Fibroblast of skin of left biceps (primary cell): ENCODE data around the gene CHGA.

ENCODE experiments used
- DNase-seq, 2 experiments: peaks; one replicate each; pipeline ENCODE4 v3.0.0-alpha.2; 2013; ENCODE audit warnings: low read depth in 2 of 2

CHGA gene

DNA sequence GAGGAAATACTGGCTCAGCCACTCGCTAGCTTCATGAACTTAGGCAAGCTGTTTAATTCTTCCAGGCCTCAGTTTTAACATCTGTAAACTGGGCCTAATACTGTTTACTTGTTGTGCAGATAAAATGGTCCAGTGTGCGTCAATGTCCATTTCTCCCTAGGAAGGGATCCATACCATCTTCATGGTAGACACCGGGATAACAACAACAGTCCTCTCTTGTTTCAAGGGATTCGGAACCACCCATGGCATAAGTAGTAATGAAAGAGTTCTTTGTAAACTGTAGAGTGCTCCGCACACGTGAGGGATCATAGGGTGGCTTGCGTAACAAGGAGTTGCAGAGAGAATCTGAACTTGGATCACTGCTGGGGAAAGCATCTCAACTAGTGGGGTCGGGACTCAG lies 17.3 kb upstream of the CHGA start:
- no peak for DNase-seq

DNA sequence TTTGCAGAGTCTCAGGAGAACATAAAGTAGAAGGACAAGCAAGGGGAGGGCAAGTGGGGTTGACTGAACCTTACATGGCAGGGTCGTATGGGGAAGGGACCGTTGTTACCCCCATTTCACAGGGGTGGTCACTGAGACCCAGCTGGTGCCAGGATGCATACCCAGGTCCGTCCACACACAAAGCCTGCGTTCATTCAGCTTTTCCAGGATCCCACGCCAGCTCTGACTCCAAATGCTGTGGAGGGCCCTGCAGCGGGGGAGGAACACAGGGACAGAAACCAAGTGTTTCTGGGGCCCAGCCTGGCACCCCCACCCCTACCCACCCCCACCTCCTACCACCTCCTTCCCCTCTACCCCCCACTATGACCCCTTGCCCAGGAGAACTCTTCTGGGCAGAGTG lies 16.5 kb upstream of the CHGA start:
- no peak for DNase-seq

DNA sequence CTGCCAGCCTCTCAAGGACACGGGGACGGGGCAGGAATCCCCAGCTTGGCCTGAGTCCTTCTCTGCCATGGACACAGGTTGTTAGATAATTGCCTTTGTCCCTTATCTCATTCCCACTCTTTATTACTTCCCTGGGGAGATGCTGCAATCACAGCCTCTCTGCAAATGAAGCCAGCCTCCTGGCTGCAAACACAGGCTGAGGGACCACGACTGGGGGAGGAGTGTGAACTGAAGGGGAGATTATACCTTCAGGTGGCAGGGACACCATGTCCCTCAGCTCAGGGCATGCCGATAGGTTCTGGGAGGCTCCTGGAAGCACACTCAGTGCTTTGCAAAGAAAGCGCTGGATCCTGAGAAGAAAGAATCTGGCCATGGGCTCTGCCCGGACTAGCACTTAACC lies 16.1 kb upstream of the CHGA start:
- no peak for DNase-seq

DNA sequence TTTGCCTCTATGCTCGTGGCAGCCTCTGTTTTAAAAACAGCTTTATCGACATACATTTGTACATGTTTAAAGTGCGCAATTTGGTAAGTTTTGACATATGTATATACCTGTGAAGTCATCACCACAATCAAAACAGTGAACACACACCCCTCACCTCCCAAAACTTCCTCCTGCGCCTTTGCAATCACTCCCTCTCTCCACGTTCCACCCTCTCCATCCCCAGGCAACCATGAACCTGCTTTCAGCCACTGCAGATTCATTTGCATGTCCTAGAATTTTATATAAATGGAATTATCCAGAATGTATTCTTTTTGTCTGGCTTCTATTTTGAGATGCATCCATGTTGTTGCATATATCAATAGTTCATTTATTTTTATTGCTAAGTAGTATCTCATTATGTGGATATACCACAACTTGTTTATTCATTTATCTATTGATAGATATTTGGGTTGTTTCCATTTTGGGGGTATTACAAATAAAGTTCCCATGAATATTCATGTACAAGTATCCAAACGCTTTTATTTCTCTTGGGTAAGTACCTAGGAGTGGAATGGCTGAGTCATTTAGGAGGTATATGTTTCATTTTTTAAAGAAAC lies 15.5 kb upstream of the CHGA start:
- DNase-seq, result no peak

GRCh38 chr14:92914087-92914656 lies 8.8 kb upstream of the CHGA start:
- no peak for DNase-seq

DNA sequence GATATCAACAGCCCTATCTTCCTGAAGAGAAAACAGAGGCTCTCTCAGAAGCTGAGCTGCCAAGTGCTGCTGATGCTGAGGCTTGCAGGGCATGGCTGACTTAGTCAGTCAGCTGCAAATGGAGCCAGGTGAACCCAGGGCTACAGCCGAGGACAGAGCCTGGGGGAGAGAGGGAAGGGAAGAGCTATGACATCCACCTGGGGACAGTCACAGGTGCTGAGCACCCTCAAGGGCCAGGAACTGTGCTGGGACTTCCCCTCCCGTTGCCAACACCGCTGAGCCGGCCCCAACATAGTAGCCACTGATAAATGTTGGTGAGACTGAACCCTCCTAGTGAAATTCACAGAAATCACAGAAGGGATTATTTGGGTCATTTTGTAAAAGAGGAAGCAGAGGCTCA lies 6.7 kb upstream of the CHGA start:
- DNase-seq, result no peak

DNA sequence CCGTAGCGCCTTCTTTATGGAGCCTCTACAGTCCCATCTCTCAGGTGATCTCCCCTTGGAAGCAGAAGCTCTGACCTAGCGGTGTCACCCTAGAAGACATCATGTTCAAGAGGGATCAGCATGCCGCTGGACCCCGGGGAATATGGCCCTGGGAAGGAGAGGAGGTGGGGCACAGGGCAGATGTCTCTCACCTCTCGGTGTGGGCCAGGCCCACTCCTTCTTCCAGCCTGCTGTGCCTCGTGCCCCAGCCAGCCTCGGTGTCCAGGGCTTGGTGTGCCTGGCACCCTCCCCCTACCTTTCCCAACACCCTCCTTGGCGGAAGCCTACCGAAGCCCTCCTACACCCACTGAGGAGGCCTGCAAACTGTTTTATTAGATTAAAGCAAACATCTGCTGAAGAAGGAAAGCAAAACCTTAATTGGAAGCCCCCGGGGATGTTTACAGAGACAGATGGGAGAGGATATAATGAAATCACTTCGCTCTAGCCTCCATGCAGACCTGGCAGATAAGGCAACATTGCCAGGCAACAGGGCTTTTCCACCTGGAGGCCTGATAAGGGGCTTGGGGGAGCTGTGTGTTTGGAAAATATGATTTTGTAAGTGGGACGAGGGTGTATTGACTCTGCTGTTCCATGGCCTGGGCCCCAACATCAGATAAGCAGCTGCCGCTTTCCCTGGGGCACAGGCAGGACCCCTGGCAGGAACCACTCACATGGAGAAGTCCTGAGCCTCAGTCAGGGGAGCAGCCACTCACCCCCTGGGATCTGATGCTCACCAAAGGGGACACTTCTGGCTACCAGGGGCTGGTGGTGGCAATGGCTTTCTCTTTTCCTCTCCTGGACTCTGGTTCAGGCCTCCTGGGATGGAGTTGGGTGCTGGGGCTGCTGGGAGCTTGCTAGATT lies 5.7 kb upstream of the CHGA start:
- no peak for DNase-seq

- DNase-seq, result no peak
Measured at GRCh38 chr14:92917956-92918355, 5.0 kb upstream of the CHGA start.

DNA sequence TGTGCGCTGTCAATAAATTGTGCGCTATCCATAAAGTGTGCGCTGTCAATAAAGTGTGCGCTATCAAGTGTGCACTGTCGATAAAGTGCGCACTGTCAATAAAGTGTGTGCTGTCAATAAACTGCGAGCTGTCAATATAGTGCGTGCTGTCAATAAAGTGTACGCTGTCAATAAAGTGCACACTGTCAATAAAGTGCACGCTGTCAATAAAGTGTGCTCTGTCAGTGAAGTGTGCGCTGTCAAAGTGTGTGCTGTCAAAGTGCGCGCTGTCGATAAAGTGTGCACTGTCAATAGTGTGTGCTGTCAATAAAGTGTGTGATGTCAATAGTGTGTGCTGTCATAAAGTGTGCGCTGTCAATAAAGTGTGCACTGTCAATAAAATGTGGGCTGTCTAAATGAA lies 2.9 kb upstream of the CHGA start:
- no peak for DNase-seq

DNA sequence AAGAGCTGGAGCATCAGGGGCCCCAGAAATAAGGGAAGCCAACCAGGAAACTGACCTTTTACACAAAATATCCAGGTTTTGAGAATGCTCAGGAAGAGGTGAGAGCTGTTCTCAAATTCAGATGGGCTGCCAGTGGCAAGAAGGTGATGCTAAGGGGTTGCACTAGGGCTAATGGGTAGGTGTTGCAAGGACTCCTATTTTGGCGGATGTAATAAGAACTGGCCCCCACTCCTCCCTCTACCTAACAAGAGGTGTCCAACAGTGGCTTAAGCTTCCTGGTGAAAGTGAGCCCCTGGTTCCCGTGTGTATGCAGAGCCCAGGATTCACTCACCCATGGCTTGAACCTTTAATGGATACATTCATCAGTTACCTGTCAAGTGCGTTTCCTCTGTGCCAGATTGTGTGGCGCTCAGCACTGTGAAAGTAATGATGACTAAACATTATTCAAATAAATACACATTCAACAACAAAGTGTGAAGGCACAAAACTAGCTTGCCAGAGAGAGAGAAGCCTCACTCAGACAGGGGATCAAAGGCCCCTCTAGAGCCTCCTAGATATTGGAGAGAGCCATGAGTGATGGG lies 705 bp upstream of the CHGA start:
- DNase-seq, result no peak

DNA sequence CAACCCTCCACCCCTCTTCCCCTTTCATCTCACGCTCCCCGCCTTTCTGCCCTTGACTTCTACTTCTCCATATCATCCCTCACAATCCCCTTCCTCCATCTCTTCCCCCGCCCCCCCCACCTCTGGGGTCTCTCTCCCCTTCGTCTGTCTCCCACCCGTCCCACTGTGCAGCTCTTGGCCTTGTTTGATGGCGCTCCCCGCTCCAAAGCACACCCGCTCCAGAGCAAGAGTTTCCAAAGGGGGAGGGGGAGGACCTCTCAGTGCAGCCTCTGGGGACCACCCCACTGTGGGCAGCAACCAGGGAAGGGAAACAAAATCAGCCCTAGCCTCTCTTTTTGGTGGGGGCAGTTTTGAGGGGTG lies 774 bp downstream of the CHGA start:
- DNase-seq, result no peak

DNA sequence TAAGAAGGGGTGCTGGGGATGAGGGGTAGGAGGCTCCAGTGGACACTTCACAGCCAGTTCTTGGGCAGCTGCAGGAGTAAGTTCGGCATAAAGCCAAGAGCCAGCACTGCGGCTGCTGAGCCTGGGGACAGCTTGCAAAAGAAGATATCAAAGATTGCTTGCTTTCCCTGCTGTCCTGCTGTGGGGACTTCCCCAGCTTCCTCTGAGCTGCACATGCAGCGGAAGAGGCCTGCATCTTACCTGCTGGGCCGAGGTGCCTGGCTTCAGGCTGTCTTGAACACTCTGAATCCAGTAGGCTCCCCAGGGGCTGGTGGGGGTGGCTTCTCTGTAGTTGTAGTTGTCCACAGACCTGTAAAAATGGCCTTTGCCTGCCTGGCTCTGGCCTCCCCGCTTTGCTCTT lies 1.3 kb downstream of the CHGA start:
- DNase-seq, result no peak

GRCh38 chr14:92925446-92925845 lies 2.5 kb downstream of the CHGA start:
- no peak for DNase-seq

DNA sequence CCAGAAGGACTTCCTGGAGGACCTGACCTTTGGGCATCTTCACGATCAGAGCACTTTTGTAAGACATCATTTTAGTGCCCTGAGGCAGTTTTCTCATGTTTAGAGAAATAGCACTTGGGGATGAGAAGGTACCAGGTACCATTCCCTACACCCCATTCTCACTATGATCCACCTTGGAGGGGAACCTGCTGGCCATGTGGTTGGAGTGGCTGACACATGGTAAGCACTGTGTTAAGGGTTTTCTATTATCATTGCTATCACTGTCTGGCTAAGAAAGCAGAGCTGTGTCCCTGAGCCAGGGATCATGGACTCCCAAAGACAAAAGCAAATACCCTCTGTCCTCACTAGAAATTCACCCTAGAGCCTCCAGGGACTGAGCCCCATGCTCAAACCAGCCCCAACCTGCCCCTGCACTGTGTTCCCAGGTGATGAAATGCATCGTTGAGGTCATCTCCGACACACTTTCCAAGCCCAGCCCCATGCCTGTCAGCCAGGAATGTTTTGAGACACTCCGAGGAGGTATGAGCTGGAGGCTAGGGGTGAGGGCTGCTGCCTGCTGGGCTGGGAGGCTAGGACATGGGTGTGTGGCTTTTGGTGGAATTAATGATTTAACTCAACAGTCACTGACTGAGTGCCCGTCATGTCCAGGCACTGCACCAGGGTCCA lies 3.4 kb downstream of the CHGA start:
- no peak for DNase-seq

DNA sequence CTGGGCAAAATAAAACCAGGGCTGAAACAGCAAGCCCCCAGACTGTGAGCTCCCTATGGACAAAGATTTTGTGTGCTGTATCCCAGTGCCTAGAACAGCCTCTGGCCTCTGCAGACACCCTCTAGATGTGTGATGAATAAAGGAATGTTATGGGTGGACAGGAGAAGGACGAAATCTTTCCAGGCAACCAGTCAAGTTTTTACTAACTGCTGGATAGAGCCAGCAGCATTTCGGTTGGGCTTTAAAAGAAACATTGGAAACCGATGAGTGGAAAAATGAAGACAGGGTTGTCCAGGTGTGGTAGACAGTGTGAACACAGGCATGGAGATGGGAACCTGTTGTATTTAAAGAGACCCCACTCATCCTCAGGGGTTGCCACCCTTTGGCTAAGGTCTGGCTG lies 4.0 kb downstream of the CHGA start:
- DNase-seq, result no peak

DNA sequence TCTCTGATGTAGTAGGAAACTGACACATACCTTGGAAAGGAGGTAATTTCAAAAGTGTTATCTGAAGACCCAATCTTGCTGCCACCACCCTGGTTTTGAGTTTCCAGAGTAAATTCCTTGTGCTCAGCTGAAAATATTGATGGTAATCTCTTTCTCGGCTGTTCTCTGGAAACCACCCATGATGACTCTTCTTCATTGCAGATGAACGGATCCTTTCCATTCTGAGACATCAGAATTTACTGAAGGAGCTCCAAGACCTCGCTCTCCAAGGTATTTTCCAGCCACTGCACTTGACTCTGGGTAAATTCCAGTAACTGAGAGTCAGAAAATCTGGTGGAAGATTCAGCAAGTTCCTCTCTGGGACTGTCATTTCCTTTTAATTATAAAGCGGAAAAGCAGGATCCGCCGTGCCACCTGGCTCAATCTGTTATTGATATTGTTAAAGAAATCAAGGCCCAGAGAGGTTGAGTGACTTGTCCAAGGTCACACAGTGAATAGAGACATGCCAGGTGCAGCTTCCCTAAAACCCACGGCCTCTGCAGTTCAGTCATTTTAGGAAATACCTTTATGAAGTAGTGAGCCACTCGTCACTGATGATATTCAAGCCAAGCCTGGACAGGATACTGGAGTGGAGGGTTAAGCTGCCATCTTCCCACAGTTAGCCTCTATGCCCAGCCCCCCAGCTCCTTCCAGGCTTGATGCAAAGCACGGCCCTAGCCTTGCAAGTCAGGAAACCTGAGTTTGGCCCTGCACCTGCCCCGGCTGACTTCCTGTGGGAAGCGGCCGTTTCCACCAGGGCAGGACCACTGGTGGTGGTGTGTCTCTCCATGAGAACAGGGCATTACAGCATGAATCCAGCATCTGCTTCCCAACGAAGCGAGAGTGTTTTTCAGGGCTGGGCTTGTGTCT lies 4.7 kb downstream of the CHGA start:
- no peak for DNase-seq

DNA sequence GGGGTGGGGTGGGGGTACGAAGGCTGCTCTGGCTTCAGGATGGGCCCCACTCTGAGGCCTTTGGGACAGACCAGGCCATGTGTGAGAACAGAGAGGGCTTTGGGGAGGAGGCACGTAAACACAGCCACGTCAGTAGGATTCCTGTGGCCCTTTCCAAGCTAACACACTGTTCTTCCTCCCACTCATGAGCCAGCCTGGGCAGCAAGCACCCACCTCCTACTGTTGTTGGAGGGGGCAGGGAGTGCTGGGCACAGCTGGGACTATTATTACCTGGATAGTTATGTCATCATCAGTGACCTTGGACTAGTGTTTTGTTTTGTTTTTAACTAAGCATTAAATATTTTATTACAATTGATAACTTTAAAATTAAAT lies 5.3 kb downstream of the CHGA start:
- no peak for DNase-seq

DNA sequence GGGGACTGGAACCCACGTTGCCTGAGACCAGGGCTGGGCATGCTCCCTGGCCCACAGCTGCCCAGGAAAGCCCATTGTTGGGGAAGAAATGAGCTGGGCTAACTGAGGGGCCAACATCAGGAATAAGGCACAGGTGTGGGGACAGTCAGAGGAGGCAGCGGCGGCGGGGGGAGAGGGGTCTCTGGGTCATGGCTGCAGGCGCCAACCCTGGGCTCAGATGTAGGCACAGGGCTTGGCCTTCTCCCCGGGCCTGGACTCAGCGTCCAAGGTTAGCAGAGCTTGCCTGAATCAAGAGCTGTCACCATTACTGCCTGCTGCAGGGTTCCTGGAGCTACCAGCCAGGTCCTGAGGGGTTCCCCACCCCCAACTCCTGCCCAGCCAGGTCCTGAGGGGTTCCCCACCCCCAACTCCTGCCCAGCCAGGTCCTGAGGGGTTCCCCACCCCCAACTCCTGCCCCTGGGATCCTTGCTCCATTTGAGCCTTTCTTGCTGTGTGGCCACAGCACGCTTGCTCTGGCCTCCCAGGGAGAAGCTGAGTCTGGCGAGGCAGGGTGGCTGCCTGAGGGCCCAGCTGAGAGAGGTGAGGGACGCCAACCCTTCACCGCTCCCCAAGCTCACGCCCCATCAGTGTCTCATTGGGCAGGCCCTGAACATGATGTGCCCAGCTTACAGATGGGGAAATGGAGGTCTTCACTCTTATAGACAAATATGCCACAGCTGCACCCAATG lies 6.2 kb downstream of the CHGA start:
- no peak for DNase-seq

- no peak for DNase-seq
Measured at GRCh38 chr14:92929689-92930608, 7.0 kb downstream of the CHGA start.
